Hematopoietic multipotent progenitor cell treated with erythropoietin and hydrocortisone succinate and interleukin-3 and kit ligand, for 6 days (in vitro differentiated cells): ENCODE results near the gene WDR46.
A peak's percentile ranks its signal among the peaks of the same experiment; 100 is the strongest.

Experiments
- DNase-seq: peaks from one replicate; pipeline ENCODE4 v3.0.0-alpha.2; 2015

The WDR46 gene

DNA sequence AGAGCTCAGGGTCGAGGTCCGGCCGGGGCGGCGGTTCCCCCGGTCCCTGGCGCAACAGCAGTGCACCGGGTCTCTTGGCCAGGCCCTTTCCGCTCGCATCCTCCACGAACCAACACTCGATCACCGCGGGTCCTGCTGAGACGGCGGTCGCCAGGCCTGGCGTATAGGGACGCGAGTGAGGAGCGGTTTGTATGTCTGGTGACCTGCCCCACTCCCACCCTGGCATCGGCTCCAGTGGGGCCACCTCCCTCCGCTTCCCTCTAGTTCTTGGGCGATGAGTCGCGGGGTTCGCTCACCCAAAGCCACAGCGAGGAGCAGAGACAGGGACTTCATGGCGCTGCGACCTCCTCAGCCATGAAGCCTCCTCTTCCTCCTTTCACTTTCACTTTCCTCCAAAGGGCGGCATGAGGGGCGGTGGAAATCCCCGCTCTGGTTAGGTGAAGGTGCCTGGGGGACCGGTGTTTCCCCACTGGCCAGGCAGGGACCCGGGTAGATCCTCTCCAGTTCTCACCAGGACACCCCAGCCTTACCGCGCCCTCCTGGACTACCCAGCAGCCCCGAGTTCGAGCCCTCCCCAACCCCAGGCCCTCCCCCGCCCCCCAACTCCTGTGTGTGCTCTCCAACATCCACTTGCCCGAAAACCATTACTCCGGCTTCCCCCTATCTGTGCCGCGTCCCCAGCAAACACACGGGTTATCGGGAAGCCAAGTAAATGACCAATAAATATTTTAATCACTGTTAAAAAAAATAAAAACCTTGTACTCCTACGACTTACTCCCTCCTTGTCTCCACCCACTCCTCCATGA is 24.9 kb upstream of the WDR46 start, which contains the start of gene TAPBP:
TAPBP (minus strand) TSS at position 370 of the 806 bp plus-strand sequence; CDS start at position 333, 37 bp downstream.
- peak; percentile 75 for DNase-seq

DNA sequence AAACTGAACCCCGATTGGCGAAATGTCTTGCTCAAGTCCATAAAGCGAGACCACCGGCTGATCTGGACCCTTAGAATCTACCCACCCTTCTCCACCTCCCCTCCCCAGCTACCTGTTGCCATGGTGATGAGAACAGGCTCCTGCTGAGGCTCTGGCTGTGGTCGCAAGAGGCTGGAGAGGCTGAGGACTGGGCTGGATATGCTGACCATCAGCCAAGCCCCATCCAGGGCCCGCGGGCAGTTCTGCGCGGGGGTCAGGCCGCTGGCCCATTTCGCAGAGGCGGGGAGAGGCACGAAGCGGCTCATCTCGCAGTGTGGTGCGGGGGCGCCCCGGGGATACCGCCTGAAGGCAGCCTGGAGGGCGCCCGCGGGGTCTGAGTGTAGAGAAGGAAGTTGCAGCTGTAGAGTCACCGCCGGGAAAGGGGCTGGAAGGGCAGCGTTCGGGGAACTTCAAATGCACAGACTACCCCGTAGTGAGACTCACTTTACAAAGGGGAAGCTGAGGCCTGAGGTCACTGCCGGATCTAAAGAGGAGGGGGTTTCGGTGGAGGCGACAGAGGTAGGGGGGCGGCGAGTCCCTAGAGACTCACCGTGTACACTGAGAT is 24.2 kb upstream of the WDR46 start:
- peak; percentile 62 for DNase-seq

DNA sequence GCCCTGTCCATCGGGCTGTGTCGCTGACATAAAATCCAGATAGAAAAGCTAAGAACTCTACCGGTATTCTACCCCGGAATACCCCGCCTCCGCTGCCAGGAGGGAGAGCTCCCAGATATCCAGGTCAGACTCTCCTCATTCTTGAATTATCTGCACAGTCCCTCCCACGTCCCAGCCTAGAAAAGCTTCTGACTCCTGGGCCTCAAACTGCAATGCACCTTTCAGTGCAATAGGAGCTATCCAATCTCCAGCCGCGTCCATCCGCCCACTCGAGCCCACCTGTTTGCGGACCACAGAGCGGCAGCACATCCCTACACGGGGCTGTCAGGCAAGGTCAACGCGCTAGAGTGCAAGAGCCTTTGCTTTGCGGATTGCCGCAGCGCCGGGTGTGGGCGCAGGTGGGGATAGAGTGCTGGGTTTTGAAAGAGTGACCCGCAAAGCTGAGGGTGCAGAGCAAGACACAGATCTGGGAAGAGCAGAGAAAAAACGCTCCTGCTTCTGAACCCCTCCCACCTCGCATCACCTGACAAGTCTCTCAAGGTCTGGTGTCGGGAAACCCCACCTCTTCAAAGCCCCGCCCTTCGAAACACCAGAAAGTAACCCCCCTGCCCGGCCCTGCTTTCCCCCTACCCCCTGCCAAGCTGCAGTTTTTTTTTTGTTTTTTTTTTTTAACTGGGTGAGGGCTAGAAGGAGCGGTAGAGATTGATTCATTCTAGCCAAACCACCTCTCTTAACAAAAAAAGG is 23.5 kb upstream of the WDR46 start:
- DNase-seq, result peak; percentile 91

DNA sequence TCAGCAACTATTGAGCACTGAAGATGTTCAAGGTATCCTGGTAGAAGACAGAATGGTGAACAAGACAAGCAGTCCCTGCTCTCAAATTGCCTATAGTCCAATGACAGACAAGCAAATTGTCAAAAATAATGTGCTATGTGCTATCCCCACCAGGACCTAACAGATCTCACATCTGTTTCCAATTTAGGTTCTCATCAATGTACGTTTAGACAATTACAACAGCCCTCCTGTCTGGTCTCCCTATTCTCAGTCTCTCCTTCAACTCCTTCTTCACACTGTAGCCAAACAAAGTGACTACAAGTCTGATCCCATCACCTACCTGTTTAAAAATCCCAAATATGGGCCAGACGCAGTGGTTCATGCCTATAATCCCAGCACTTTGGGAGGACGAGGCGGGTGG is 17.3 kb upstream of the WDR46 start:
- DNase-seq, result no peak

DNA sequence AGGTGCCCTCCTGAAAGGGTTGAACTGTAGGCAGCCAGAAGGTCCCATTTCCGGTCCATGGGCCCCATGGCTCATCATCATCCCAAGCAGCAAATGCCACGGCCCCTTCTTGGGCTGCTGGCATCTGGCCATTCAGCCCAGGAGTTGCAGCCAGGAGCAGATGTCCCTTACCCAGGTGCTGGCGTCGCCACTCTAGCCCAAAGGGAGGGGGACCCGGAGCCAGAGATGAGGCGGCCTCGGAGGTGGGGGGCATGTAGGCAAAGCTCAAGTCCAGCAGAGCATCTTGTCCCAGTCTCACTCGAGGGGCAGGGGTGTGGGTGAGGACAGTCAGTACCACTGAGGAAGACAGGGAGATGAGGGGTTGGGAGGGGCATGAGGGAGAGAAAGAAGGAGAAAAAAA is 16.0 kb upstream of the WDR46 start:
- no peak for DNase-seq

DNA sequence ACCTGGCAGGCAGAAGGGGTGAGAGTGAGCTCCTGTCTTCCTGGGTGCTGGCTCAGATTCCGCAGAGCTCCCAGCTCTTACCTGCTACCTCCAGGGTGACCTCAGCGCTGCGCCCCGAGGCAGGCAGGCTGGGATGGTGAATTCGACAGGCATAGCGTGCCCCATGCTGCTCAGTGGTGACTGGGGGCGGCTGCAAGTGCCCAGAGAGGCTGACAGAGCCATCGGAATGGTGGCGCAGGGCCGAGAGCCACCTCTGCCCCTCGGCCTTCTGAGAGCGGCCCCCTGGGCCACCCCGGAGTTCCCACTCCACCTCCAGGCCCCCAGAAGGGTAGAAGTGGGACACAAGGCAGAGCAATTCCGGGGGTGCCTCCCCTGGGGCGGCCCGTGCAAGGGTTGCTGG is 15.2 kb upstream of the WDR46 start:
- no peak for DNase-seq

DNA sequence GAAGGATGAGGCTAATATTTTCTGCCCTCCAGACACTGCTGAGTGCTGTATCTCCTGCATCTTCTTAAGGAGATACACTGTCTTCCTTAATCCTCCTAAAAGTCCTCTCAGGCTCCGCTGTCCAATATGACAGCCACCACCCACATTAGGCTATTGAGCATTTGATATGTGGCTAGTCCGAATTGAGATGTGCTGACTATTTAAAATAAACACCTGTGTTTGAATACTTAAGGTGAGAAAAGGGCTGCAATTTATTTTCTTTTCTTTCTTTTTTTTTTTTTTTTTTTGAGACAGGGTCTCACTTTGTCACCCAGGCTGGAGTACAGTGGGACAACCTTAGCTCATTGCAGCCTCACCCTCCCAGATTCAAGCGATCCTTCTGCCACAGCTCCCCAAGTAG is 12.8 kb upstream of the WDR46 start:
- DNase-seq, result no peak

DNA sequence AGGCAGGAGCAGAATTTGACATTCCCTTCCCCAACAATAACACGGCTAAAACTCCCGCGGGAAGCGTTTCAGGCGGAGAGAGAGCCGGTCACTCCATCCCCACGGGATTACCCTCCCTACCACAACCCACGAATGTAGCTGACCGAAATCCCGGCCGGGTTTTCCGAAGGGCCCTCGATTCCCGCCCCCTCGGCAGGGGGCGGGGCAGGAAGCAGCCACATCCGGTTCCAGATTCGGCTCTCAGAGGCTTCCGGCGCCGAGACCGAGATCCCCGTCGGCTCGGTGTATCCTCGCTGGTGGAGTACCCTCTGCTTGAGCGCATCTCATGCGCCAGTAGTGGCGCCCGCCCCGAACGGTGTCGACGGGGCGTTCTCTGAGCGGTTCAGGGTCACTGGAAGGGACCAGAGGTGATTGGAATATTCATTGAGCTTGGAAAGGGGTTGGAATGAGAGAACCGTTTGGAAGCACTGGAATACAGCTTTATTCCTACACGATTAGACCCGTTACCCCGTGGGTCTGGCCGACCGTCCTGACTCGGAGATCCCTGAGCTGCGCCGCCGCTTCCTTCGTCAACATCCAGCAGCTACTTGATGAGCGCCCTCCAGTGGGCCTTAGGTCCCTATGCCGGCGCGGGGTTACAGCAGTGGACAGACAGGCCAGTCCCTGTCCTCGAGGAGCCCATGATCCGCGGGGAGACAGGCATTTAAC is 10.4 kb upstream of the WDR46 start:
- DNase-seq, result peak; percentile 97

DNA sequence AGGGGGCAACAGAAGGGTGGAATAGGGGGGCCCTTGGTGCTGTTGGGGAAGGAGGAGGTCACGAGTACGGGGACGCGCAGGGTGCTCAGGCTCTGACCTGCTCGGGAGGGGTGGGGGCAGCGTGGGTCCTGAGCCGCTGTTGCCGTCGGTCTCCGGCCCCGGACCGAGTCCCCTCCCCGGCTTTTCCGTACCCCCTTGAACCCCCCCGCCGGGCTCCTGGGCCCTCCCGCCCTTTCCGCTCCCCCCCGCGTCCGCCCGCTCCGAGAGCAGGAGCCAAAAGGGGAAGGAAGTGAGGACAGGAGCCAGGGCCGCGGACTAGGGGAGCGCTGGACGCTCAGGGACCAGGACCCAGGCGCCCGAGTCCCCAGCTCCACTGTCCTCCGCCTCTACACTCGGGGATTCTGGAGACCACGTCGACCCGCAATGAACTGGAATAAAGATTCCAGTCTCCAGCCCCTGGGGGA is 9.8 kb upstream of the WDR46 start, which contains the start of gene RGL2:
RGL2 (minus strand) TSS at position 170 of the 464 bp plus-strand sequence. CDS start 332 bp downstream, outside the sequence.
- DNase-seq, result peak; percentile 81

DNA sequence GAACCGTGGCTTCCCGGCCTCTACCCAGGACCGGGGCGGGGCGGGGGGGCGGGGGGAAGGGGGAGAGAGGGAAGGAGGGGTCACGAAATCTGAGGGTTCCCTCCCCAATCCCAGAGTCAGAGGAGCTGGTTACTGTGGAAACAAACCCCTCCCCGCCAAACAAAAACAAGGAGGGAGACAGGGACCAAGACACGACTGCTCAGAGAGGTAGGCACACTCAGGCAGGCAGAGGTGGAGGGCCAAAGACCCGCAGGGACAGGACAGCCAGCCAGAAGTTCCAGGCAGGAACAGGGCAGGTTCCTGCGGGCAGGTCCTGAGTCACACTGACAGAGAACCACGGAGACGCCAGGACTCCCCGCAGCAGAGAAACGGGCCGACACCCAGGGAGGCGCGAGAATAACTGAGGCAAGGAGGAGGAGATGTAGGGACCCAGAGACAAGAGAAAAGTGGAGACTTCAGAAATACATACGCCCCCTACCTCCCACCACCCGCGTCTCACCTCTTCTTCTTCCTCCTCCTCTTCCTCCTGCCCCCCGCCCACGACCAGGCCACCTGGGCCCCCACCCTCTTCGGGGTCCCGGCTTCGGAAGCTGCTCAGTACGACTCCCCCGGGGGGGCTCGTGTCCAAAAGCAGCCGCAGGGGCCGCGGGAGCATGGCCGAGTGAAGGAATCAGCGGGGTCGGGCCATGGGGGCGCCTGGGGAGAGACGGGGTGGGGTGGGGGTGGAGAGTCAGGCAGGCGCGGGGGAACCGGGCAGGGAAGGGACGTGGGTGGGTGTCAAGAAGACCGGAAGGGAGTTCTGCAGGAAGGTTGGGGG is 9.1 kb upstream of the WDR46 start:
- DNase-seq, result peak; percentile 87

DNA sequence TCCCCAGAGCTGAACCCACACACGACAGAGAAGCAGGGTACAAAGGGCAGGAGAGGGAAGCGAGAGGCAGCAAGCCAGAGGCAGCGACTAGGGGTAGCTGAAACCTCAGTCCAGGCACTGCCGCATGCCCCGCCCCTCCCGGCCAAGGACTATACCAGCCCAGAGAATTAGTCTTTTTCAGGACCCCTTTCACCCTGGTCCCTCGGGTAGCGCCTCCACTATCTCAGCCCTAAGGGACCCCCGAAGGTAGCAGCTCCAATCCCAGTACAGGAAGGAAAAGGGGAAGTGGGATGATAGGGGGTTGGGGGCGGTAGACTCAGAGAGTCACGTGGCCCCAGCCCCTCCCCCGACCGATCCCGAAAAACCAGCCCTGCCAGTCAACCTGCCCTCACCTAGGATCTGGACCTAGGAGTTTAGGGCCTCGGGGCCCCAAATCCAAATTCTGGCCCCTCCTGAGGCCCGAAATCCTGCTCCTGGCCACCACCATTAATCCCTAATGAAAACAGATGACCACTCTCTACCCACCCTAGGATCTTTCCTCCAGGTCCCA is 8.4 kb upstream of the WDR46 start:
- no peak for DNase-seq

DNA sequence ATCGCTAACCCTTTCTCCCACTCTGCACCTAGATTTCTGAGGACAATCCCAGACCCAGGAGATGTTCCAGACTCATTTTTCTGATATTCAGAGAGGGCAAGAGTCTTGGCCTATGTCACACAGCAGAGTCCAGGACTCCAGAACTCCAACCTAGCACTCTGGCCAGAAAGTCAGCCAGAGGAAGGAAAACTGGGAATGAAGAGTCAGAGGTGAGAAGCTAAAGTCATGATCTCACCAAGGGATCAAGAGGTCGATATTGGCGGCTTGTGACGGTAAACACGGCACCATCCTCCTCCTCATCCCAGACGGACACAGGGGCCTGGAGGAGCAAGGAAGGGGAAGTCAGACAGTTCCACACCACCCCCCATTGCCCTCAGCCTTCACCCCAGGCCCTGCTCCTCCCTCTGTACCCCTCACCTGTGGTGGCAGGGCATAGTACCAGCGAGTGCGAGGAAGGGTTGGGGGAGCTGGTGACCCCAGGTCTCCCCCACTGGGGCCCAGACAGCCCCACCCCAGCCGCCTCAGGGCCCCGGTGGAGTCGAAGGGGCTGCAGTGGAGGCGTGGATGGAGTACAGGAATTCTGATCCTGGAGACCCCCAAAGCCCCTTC is 7.9 kb upstream of the WDR46 start:
- DNase-seq, result no peak

DNA sequence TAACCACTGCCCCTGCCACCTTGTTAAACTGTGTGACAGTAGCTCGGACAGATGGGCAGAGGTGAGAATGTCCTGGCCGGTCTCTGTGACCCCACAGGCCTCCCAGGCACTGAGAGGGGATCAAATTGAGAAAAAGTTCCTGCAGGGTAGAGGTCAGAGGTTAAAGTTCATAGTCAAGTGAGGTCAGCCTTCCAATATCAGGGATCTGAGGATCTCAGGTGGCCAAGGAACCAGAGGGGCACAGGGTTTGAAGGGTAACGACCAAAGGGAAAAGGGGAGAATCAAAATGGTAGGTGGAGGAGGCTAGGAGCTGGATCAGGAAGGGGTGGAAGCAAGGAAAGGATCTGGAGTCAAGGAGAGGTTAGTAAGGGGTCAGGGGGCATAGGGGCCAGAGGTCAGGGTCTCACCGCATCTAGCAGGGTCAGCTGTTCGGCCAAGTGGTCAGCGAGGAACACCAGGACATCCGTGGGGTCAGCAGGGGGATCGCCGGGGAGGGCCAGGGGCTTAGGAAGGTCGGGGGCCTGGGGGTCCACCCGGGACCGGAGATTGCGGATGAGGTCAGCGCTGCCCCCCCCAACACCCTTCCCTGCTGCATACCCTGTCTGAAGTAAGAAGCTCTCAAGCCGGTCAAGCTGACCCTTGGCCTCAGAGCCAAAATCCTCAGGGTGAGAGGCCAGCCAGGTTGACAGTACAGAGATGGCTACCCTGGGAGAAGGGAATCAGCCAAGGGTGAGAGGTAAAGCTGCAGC is 6.8 kb upstream of the WDR46 start:
- DNase-seq, result no peak

DNA sequence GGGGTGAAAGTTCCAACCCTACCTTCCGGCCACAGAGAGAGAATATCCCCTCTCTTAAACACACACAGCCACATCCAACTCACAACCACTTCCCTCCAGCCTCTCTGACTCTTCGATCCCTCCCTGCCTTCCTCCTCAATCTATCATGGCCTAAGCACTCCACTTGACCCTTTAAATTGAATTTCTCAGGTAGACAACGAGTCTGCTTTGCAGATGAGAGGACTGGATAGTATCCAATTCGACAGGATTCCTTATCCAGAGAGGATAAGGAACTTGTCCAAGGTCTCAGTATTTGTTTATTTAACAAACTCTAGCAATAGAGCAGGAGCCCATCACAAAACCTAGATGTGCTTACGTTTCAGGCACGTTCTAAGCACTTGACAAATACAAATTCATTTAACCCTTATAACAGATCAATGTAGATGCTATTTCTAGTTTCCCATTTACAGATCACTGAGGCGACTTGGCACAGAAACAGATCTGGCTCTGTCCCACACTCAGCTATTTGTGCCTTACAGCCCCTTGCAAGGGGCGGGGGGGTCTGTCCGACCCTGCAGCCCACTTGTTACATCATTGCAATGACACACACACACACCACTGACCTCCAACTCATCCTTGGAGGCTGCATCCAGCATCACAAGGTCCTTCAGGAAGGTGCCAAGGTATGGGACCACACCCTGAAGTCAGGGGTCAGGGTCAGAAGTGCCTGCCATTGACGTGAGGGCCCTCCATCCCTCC is 5.2 kb upstream of the WDR46 start:
- no peak for DNase-seq

DNA sequence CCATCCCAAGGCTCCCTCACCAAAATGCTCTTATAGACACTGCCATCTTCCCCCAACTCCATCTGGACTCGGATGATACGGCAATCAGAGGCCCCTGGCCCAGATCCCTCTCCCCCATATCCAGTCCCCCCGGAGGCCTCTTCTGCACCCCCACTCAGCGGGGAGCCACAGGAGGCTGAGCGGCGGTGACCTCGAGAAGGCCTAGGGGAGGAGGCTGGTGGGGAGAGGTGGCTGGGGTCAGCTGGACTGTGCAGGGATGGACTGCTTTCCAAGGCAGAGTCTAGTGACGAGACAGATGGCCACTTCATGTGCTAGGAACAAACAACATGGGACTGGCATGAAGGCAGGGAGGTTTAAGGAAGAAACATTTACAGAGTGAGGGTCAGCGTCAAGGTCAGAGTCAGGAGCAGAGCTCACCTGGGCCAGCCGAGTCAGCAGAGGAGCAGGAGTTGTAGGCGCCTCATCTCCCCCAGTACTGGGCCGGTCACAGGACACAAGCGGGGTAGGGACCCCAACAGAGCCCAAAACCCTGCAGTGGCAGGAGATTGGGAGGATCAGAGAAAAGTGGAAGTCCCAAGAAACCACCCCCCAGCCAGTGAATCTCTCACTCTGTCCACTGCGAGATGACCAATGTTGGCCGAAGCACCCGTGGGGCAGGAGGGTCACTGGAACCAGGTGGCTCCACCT is 4.1 kb upstream of the WDR46 start:
- DNase-seq, result no peak

DNA sequence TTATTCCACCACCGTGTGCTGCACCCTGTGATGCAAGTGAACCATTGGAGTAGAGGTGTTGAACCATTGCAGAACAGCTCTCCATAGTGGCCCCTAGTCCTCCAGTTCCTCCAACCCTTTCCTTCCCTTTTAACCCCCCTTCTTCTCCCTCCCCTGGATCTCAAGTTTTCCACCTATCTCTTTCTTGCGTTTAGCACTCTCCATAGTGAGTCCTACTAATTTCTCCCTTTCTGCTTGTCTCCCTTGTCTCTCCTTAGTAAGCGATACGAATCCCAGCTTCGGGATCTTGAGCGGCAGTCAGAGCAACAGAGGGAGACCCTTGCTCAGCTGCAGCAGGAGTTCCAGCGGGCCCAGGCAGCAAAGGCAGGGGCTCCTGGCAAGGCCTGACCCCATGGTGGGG is 1.4 kb upstream of the WDR46 start:
- DNase-seq, result no peak

DNA sequence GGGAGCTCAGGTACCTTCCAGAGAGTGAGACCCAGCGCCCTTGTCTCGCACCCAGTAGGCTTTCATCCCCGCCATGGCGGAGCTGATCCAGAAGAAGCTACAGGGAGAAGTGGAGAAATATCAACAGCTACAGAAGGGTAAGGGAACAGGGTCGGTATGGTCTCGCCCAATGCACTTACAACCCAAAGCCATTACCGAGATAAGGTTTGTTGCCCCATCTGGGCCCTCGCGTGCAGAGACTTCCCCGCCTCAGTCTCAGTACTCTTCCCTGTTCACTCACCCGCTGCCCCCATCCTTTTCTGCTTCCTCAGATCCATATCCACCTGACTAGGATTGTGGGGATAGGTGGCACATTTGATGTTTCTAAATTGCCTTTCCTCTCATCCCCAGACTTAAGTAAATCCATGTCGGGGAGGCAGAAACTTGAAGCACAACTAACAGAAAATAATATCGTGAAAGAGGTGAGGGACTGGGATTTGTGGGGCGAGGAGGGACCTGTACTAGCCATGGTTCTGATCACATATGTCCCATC is 811 bp upstream of the WDR46 start:
- peak; percentile 68 for DNase-seq

DNA sequence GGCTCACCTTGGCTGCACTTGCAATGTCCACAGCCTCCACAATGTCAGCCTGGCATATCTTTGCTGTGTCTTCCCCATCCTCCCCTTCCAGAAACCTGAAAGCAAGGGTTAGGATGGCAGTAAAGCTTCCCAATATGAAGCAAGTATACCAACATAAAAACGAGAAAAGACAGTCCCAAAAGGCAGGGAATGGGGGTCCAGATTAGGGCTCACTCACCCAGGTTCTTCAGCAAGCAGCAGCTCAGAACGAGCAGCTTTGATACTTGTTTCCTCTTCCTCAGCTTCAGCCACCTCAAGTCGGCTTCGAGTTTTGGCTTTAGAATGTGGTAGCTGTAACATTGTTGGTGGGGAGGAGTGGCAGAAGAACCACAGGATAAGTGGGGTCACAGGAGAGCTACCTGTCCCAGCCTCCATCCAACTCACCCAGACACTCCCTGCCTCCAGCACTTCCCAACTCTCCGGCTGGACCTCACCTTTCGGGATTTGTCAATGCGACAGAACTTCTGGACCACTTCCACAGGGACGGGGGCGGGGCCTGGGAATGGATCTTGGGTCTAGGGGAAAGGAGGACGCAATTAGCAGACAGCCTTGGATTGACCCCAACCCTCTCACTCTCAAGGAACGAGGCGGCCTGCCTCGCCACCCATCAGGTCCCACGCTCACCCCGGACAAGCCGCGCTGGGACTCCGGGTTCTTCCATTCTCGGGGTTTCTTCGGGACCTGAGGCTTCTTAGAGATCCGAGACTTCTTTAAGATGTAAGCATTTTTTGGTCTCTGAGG is 708 bp downstream of the WDR46 start:
- DNase-seq, result peak; percentile 18
